Upper lobe of right lung (tissue), 1 donor: Measurements from ENCODE around the gene PRR5L. TPM values are rescaled to one million over a fixed set of nuclear protein-coding genes. Genes with fewer than 3 reads are reported as not detected.
A peak's percentile ranks its signal among the peaks of the same experiment; 100 is the strongest.

ENCODE experiments used
- ATAC-seq: fragments of 200-7000 bp; cut with Tn5 transposase; one replicate; pipeline ENCODE4 v1.9.1; 2020; ENCODE audit warnings: mild to moderate bottlenecking, moderate library complexity
- DNase-seq: peaks from one replicate; pipeline ENCODE4 v3.0.0-alpha.2; 2020
- H3K27ac ChIP-seq: fragments of 200-600 bp; one replicate; pipeline ENCODE4 v1.8.0; 2022
- H3K27me3 ChIP-seq: fragments of 200-600 bp; one replicate; pipeline ENCODE4 v1.8.0; 2022; ENCODE audit warnings: mild to moderate bottlenecking
- H3K36me3 ChIP-seq: fragments of 200-600 bp; one replicate; pipeline ENCODE4 v1.8.0; 2022
- H3K4me1 ChIP-seq: fragments of 200-600 bp; one replicate; pipeline ENCODE4 v1.8.0; 2022
- H3K4me3 ChIP-seq: fragments of 200-600 bp; one replicate; pipeline ENCODE4 v1.8.0; 2022; ENCODE audit warnings: mild to moderate bottlenecking
- H3K9me3 ChIP-seq: fragments of 200-600 bp; one replicate; pipeline ENCODE4 v1.8.0; 2022
- CTCF ChIP-seq: fragments of 200-600 bp; IDR thresholded peaks from one replicate; pipeline ENCODE4 v1.8.0; 2022; ENCODE audit warnings: antibody characterized with exemption
- intact Hi-C: fragments of 100-400 bp; cut with DNase I; formaldehyde crosslinking; loops from one replicate; pipeline ENCODE4 v1.11.0; 2022
- total RNA-seq: library from RNA; stranded (reverse); fragmentation: NEBNext Ultra II Directional; extraction: Animal tissue kit (Norgen Biotek cat#: 25700); gene quantifications from one replicate; pipeline ENCODE4 v1.2.1, GENCODE V29; 2021
- donor health status: DM: no; HTN: yes; CAD: no; lungs with severe emphysema.

Gene PRR5L
- total RNA-seq, 1 donor from 2014 or later: 24.5 TPM

- peaks cover 21% of the 10 kb centered on the region for H3K4me1 ChIP-seq
- ATAC-seq (peak; percentile 4), DNase-seq (no peak)
- peaks cover 7% of the 10 kb centered on the region for H3K36me3 ChIP-seq
- no peaks in the 10 kb centered on the region for H3K9me3 ChIP-seq
- TF ChIP-seq CTCF: no peak
- no peak overlapping the region for H3K4me3 ChIP-seq
- H3K27me3 ChIP-seq: no peaks in the 10 kb centered on the region
- intact Hi-C loops: no loop called here
- no peak overlapping the region for H3K27ac ChIP-seq
These were observed 151.9 kb downstream of the PRR5L start for GRCh38 chr11:36447947-36448346.

GRCh38 chr11:36449561-36450096 lies 153.5 kb downstream of the PRR5L start:
- ATAC-seq (no peak), DNase-seq (no peak)
- H3K9me3 ChIP-seq: no peaks in the 10 kb centered on the region
- H3K27me3 ChIP-seq: no peaks in the 10 kb centered on the region
- peak overlapping the region; percentile 17 for H3K4me3 ChIP-seq
- TF ChIP-seq CTCF: no peak
- peaks cover 7% of the 10 kb centered on the region for H3K36me3 ChIP-seq
- intact Hi-C loops: no loop called here
- peaks cover 28% of the 10 kb centered on the region for H3K4me1 ChIP-seq
- H3K27ac ChIP-seq: peak overlapping the region; percentile 51

- DNase-seq (no peak), ATAC-seq (peak; percentile 71)
- Histone ChIP-seq H3K27ac (peak overlapping the region; percentile 51), H3K27me3 (no peaks in the 10 kb centered on the region), H3K4me3 (peak overlapping the region; percentile 17), H3K9me3 (no peaks in the 10 kb centered on the region), H3K36me3 (peaks cover 7% of the 10 kb centered on the region), H3K4me1 (peaks cover 31% of the 10 kb centered on the region)
- intact Hi-C loops: no loop called here
- no peak for TF ChIP-seq CTCF
These were observed 154.1 kb downstream of the PRR5L start for GRCh38 chr11:36450110-36450572.

- Histone ChIP-seq H3K4me3 (no peak overlapping the region), H3K27me3 (no peaks in the 10 kb centered on the region), H3K27ac (peak overlapping the region; percentile 51), H3K4me1 (peaks cover 37% of the 10 kb centered on the region), H3K9me3 (no peaks in the 10 kb centered on the region), H3K36me3 (peaks cover 7% of the 10 kb centered on the region)
- TF ChIP-seq CTCF: no peak
- intact Hi-C loops: no loop called here
- ATAC-seq (no peak), DNase-seq (no peak)
These were observed 155.0 kb downstream of the PRR5L start for GRCh38 chr11:36451045-36451444.

GRCh38 chr11:36451681-36452080 lies 155.6 kb downstream of the PRR5L start:
- H3K27ac ChIP-seq: no peak overlapping the region
- no peak overlapping the region for H3K4me3 ChIP-seq
- DNase-seq (no peak), ATAC-seq (no peak)
- TF ChIP-seq CTCF: no peak
- H3K4me1 ChIP-seq: peaks cover 43% of the 10 kb centered on the region
- intact Hi-C loops: no loop called here
- H3K36me3 ChIP-seq: peaks cover 7% of the 10 kb centered on the region
- no peaks in the 10 kb centered on the region for H3K9me3 ChIP-seq
- H3K27me3 ChIP-seq: no peaks in the 10 kb centered on the region
